NCI-H748 treated with DMSO at 0.1 percent for 48 hours (cell line): Measurements from ENCODE around the gene THUMPD3.

ENCODE experiments used
- DNase-seq: peaks from one replicate; lab custom pipeline; 2025; lab: John Stamatoyannopoulos, UW

THUMPD3 gene

DNA sequence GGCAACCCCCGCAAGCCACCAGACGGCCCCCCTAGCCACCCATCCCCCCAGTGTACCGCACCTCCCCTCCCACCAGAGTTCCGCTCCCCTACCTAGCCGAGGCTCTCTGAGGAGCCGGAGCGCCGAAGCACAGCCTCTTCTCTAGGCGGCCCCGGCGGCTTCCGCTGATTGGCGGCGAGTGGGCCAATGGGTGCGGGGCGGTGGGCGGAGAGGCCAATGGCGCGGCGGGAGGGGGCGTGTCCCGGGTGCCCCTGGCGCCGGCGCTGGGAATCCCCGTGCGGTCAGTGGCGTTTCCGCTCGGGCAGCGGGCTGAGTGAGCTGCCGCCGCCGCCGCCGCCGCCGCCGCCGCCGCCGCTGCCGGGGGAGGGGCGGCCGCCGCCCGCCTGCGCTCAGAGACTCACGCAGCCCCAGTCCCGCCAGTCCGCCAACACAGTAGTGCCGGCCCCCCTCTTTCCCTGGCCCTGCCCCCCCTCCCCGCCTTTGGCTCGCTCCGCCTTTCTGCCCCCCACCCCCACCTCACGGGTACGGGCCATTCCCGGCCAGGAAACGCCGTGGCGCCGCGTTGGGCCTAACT is 34.6 kb downstream of the THUMPD3 start, which contains the start of gene SETD5:
Gene SETD5, plus strand, starts transcription at position 284 of the 574 bp plus-strand sequence. CDS start 31,324 bp downstream, outside the sequence.
- peak; percentile 75 for DNase-seq

DNA sequence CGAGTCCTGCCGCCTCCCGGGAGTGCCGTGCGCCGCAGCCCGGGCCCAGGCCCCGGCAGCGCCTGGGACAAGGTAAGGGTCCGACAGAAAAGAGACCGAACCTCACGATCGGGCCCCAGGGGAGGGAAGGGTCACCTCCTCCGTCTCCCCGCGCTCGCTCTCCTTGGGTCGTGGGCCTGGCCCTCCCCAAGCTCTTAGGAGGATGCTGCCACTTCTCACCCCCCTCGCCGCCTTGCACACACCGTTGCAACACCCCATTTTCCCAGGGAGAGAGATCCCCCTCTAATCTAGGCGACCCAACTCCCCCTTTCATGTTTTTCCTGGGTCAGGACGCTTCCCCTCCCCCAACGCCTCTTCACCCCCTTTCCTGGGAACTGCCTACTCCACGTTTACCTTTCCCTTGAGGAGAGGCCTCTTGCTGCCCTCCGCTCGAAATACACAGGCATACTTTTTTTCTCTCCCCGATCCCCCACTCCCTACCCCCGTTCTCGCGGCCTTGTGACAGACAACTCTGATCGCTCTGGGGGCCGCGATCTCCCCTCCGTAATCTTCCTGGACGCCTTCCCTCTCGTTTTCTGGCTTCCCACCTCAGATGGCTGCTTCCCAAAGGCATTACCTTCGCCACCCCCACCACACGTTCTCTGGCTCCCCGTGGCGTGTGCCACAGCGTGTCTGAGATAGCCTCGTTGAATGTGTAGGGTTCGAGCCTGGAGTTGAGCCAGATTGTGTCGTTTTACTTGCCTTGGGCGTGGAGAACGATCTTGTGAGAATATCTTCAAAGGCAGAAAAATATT is 35.2 kb downstream of the THUMPD3 start:
- no peak for DNase-seq

DNA sequence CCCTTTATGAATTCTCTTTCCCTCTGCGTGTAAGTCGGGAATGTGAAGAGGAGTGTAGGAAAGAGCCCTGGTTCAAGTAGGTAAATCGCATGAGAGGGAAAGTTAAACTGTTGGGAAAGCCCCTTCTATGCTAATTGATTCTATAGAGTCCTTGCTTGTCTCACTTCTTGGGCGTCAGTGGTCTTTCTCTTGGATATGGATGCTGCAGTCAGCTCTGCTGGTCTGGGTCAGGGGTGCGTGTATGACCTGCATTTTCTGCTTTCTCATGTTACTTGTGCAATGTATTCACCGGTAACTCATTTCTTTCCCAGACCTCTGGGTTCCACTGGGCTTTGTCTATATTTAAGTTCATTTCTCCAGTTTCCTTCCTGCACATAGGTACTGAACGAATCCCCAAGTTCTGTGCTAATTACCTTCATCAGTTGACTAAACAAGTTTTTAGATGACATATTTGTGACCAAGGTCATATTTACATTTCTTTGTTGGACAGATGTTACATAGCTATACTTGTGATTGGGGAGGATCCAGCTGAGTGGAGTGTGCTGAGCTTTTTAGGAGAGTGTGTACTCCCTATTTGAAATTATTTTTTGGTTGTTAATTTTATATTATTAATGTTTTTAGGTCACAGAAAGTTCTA is 36.0 kb downstream of the THUMPD3 start:
- DNase-seq, result no peak

DNA sequence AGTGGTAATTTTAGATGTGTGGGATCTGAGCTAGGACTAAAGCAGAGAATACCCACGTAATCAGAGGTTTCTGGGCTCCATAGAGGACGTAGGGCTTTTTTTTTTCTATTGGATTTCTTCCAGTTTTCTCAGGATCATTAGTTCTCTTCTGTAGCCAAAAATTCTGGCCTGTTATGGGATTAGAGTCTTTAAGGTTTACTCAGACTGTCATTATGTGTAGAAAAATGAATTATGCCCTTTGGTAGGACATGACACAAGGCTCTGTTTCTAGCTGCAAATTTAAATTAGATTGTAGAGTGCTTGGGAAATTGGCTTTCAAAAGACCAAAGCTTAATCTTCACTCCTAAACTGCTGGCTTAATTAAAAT is 36.5 kb downstream of the THUMPD3 start:
- no peak for DNase-seq

DNA sequence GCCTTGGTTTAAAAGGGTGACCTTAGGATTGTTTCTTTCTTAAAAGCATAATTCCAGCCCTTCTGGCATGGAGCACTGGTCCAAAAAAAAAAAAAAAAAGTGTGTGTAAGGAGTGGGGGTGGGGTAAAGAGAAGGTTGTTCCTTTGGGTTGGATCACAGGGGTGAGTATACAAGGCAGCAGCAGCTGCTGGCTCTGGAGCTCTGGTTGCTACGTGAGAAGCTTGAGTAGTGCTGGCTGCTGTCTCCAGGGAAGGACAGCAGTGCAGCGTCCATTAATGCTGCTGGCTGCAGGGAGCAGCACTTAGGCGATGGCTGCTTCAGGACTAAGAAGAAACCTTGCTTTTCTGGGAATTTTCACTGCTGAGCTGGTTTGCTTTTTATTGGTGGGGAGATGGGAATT is 36.9 kb downstream of the THUMPD3 start:
- peak; percentile 55 for DNase-seq

DNA sequence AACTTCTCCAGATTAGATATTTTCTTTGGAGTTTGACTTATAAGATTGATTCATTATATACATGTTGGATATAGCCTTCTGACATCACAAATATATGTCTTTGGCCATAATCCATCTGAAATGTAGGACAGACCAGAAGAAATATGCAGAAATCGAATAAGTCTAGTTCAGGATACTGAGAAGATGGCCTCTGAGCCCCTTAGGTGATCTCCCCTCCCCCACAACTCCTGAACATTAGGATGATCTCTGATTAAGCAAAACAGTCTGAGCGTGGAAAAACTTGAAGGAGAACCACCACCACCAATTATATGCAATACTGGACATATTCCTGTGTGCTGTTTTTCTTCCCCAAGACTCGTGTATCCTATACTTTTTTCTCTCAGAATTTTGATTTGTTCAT is 37.8 kb downstream of the THUMPD3 start:
- DNase-seq, result no peak

DNA sequence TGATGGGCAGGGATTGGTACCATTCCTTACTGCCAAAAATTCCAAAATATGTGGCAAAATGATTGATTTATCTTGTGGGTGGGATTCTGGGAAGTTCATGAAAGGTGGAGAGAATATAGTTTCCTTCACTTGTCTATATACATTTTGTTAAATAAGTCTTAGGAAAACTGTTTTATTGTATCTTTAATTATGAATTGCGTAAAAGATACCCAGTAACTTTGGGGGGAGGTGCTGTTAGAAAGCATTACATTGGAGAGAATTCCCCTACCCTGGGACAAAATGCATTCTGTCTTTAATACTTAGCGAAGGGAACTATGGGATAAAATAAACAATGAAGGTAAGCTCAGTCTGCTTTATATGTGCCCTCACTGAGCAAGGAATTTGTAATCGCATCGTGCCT is 39.1 kb downstream of the THUMPD3 start:
- DNase-seq, result no peak

DNA sequence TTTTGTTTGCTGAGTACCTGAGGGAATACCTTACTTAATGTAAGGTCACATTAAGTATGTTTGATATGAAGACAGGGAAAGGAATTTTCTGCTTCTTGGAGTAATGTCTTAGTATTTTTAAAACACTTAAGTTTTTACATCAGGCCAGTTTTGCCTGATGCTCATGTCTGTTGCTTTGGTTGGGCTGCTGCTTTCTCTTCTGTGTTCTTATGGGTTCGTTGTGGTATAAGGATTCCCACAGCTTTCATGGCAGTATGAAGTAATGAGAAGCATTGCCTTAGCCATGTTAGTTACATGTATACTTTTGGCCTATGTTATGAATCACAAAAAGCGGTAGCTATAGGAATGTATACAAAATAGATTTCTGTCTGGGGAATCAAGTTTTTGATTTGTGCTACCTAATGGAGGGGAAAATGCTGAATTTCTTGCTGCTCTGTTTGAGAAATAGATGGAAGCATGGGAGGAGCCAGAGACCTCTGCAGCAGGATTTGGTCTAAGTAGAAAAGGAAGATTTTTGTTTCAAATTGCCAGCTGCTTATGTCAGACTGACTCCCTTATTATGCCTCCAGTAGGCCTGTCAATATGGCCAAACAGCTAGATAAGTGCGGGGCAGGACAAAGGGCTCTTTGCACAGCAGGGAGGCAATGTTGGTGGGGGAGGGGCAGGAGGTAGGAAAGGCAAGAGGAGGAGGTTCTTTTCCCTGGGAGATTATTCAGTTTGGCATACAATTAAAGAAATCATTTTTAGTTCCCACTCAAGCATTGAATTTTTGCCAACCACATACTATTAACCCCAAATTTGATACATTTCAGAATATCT is 39.8 kb downstream of the THUMPD3 start:
- DNase-seq, result no peak

DNA sequence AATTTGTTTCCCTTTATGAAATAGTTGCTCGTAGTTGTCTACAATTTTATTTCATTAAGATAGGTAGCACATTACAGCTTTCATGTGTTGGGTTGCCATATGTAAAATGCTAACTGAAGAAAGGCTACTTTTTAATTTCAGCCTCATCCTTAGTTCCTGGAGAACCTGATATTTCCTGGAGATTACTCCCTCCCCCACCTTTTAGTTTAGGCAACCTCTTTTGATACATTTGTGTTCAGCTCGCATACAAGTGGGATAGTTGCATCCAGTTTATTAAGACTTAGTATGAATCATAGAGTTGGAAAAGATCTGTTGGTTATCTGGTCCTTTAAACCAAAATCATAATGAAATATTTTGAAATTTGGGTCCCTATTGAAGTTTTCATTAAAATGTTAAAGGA is 40.6 kb downstream of the THUMPD3 start:
- DNase-seq, result no peak

DNA sequence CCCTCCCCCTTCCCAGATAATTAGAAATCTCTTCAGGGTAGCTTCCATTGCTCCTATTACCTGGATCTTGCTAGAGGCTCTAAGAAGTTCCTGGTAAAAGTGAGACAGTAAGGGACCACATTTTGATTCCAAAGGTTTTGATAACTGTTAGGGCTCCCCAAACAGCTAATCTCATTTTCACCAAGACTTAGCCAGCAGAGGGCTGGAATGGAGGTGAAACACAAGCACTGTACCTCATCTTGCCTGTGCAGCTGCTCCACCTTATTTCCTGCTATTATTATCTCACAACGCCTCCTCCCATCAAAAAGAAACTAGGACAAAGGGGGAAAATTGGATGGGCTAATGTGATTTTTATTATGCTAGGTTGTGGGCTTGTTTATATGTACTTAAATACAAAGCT is 41.8 kb downstream of the THUMPD3 start:
- DNase-seq, result peak; percentile 7

GRCh38 chr3:9405756-9406155 is 42.9 kb downstream of the THUMPD3 start:
- DNase-seq, result no peak

DNA sequence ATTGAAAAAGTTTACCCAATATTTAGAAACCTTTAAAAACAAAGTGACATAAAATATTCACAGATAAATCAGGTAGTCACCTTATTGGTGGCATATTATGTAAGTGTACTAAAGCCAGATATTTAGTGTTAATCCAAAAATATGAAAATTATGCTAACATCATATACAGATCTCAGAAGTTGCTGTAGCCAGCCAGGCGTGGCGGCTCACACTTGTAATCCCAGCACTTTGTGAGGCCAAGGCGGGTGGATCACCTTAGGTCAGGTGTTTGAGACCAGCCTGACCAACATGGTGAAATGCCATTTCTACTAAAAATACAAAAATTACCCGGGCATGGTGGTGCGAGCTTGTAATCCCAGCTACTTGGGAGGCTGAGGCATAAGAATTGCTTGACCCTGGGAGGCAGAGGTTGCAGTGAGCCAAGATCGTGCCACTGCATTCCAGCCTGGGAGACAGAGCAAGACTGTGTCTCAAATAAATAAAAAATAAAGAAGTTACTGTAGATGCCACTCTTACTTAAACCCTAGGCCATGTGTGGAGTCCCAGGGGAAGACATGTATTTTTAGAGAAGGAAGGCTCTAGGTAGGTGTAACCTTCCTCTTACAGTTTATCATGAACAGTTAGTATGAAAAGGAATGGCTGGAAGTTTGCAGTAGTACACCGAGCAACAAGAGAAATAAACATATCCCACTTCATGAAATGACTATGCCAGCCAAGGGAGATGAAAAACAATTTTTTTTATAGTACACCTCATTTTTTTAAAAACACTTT is 44.2 kb downstream of the THUMPD3 start:
- DNase-seq, result no peak

DNA sequence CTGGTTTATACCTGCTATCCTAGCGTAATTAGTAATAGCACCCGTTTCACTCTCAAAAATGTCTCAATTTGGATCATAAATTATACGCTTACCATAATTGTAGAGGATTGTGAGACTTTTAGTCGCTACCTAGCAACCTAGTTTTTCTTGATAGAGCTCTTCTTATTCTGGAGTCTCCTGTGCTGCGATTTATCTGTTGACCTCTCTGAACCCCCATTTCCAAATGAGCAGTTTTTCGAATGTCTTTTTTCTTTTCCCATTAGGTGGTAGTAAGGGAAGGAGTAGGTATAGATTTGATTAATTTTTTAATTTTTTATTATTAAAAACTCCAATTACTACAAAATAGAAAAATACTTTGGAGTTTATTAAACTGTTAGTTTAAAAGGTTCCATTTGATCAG is 45.2 kb downstream of the THUMPD3 start:
- no peak for DNase-seq

GRCh38 chr3:9408546-9408945 is 45.7 kb downstream of the THUMPD3 start:
- DNase-seq, result no peak

- no peak for DNase-seq
These were observed 47.4 kb downstream of the THUMPD3 start for GRCh38 chr3:9409981-9410854.

DNA sequence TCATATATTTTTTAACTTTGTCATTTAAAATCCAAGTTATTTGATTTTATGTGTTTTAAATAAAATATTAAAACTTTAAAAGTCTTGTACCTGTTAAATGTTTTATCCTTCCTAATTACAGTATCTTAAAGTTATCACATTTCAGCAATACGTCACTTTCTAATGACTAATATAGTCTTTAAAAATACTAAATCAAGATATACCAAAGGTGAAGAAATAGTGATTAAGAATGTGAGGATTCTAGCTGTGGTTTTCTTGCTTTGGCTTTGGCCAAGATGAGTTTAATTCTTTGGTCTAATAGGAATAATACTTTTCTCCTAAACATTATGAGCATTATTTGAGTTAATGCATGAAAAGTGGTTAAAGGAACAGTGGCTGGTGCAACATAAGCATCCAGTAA is 48.4 kb downstream of the THUMPD3 start:
- no peak for DNase-seq

DNA sequence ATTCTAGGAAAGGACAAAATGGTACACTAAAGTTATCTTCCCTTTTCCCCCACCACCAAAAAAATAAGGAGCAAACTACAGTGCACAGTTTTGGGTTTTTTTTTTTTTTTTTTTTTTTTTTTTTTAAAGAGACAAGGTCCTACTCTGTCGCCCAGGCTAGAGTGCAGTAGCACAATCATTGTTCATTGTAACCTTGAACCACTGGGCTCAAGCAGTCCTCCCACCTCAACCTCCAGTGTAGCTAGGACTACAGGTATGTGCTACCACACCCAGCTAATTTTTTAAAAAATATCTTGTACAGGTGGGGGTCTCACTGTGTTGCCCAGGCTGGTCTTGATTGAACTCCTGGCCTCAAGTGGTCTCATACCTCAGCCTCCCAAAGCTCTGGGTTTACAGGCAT is 49.4 kb downstream of the THUMPD3 start:
- DNase-seq, result no peak

GRCh38 chr3:9414826-9415225 is 52.0 kb downstream of the THUMPD3 start:
- no peak for DNase-seq

- no peak for DNase-seq
These were observed 52.8 kb downstream of the THUMPD3 start for GRCh38 chr3:9415485-9416138.

GRCh38 chr3:9416139-9416780 is 53.4 kb downstream of the THUMPD3 start:
- no peak for DNase-seq
